IPS DF 6.9 (cell line): Measurements from ENCODE around the gene FRG2B.
"Not testable (repeated sequence)": the region's sequence is repeated elsewhere in the genome, so short reads cannot be mapped to it uniquely, and the experiment has no call there.

Experiments used
- DNase-seq: peaks from one replicate; pipeline ENCODE4 v3.0.0-alpha.2; 2013; ENCODE audit warnings: low read depth, low spot score
- H3K27ac ChIP-seq: one replicate; pipeline ENCODE4 v1.5.1; 2013; ENCODE audit warnings: low read length, control low read depth
- H3K27me3 ChIP-seq: 2 replicates; pipeline ENCODE4 v1.6.1; 2013; ENCODE audit warnings: mild to moderate bottlenecking, low read length; ENCODE audit not compliant: control insufficient read depth, insufficient read depth
- H3K36me3 ChIP-seq: 2 replicates; pipeline ENCODE4 v1.6.1; 2013; ENCODE audit warnings: low read length; ENCODE audit not compliant: control insufficient read depth, insufficient read depth
- H3K4me1 ChIP-seq: 2 replicates; pipeline ENCODE4 v1.6.1; 2013; ENCODE audit warnings: low read length; ENCODE audit not compliant: control insufficient read depth, insufficient read depth
- H3K4me3 ChIP-seq: 2 replicates; pipeline ENCODE4 v1.5.1; 2013; ENCODE audit warnings: mild to moderate bottlenecking, low read length
- H3K9me3 ChIP-seq: 2 replicates; pipeline ENCODE4 v1.6.1; 2013; ENCODE audit warnings: low read length, inconsistent platforms; ENCODE audit not compliant: control insufficient read depth, insufficient read depth
- WGBS: extraction: QIAGEN DNeasy Blood & Tissue Kit; methylation state at CpG from one replicate; pipeline ENCODE4 v1.1.7; 2013; ENCODE audit warnings: mixed read lengths, missing lambda C conversion rate; ENCODE audit not compliant: insufficient read length, insufficient coverage; 5-methylcytosine and 5-hydroxymethylcytosine counted together

The FRG2B gene

DNA sequence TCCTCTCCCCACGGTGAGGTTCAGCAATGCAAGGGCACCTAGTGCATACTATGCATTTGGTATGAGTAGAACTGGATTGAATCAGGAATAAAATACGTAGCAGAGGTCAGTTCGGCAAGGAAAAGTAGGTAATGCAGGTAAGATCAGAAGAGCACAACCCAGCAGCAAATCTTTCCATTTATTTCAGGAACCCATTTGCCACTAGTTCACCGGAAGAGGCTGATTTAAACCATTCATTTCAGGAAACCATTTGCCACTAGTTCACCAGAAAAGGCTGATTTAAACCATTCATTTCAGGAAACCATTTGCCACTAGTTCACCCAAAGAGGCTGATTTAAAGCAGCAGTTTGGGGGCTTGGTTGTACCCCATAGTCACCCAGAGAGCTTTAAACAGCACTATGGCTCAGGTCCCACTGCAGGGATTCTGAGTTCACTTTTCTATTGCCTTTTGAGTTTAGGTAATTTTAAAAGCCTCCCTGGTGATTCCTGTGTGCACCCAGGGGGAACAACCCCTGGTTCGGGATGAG is 4.2 kb upstream of the FRG2B start:
- H3K27me3 ChIP-seq, H3K27ac ChIP-seq, H3K4me3 ChIP-seq, H3K9me3 ChIP-seq, H3K4me1 ChIP-seq, DNase-seq, H3K36me3 ChIP-seq: not testable (repeated sequence)
- no CpG with 5 or more reads among the region's 5 CpGs for WGBS

DNA sequence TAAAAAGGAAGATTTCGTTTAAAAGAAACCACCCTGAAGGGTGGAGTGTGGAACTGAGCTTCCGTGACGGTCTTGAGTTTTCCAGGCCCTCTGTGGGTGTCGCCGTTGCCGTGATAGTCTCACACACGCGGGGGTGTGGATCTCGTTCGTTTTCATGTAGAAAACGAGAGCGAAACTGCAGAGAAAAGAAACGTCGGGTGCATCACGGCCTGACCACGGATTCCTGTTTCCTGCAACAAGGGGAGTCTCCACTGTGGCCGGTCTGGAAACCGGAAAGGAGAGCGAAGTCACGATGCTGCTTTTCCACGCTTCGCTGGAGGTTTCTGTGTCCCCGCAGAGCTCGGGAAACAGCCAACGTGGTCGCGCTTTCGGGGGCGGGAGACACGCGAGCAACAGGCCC is 4.1 kb downstream of the FRG2B start:
- DNase-seq, H3K27ac ChIP-seq, H3K36me3 ChIP-seq, H3K4me1 ChIP-seq, H3K4me3 ChIP-seq, H3K27me3 ChIP-seq: not testable (repeated sequence)
- H3K9me3 ChIP-seq = peaks cover 17% of the 10 kb centered on the region
- WGBS = no CpG with 5 or more reads among the region's 31 CpGs

DNA sequence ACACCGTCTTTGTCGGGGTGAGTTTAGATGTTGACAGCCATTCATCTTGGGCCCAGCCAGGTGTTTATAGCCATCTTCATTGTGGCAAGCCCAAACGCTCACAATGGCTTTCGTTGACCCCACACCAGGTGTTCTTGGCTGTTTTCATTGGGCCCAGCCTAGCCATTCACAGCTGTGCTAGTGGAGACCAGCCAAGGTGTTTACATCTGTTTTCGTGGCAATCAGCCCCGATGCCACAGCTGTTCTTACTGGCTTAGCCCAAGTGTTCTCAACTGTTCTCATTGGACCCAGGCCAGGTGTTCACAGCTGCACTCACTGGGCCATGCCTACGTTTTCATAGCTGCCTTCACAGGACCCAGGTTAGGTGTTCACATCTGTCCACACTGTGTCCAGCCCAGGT is 7.7 kb downstream of the FRG2B start:
- DNase-seq = no peak
- Histone ChIP-seq H3K27ac (no peak overlapping the region), H3K27me3 (no peaks in the 10 kb centered on the region), H3K4me3 (no peak overlapping the region), H3K4me1 (no peaks in the 10 kb centered on the region), H3K9me3 (peaks cover 28% of the 10 kb centered on the region), H3K36me3 (no peaks in the 10 kb centered on the region; the same call in 1 of the 2 replicates)
- WGBS = no CpG with 5 or more reads among the region's 7 CpGs

GRCh38 chr10:133617196-133617595 is 9.4 kb downstream of the FRG2B start:
- H3K36me3 ChIP-seq = no peaks in the 10 kb centered on the region; the same call in 1 of the 2 replicates
- no peak for DNase-seq
- no peak overlapping the region for H3K27ac ChIP-seq
- H3K4me3 ChIP-seq = no peak overlapping the region
- WGBS = no CpG with 5 or more reads among the region's 7 CpGs
- H3K27me3 ChIP-seq = no peaks in the 10 kb centered on the region
- H3K4me1 ChIP-seq = no peaks in the 10 kb centered on the region
- H3K9me3 ChIP-seq = peaks cover 28% of the 10 kb centered on the region

DNA sequence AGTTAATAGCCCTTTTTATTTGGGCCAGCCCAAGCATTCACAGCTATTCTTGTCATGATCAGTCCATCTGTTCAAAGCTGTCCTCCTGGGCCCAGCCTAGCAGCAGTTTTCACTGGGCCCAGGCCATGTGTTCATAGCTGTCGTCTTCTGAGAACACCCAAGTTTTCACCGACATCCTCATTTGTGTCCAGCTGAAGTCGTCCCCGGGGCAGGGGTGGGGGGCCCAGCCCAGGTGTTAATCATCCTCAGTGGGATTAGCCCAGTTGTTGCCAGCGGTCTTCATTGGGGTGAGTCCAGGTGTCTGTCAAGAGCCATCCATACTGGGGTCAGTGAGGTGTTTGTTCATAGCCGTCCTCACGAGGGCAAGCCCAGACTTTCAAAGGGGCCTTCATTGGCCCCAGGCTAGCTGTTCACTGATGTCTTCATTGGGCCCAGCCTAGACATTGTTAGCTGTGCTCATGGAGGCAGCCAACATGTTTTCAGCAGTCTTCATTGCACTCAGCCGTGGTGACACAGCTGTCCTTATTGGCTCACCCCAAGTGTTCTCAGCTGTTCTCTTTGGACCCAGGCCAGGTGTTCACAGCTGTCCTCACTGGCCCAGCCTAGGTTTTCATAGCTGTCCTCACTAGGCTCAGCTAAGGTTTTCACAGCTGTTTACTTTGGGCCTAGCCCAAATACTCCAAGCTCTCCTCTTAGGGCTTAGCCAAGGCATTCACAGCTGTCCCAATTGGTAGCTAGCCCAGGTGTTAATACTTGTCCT is 10.0 kb downstream of the FRG2B start:
- no peak for DNase-seq
- Histone ChIP-seq H3K27ac (no peak overlapping the region), H3K36me3 (no peaks in the 10 kb centered on the region; the same call in 1 of the 2 replicates), H3K27me3 (no peaks in the 10 kb centered on the region), H3K9me3 (peaks cover 27% of the 10 kb centered on the region), H3K4me3 (no peak overlapping the region), H3K4me1 (no peaks in the 10 kb centered on the region)
- WGBS = no CpG with 5 or more reads among the region's 8 CpGs

DNA sequence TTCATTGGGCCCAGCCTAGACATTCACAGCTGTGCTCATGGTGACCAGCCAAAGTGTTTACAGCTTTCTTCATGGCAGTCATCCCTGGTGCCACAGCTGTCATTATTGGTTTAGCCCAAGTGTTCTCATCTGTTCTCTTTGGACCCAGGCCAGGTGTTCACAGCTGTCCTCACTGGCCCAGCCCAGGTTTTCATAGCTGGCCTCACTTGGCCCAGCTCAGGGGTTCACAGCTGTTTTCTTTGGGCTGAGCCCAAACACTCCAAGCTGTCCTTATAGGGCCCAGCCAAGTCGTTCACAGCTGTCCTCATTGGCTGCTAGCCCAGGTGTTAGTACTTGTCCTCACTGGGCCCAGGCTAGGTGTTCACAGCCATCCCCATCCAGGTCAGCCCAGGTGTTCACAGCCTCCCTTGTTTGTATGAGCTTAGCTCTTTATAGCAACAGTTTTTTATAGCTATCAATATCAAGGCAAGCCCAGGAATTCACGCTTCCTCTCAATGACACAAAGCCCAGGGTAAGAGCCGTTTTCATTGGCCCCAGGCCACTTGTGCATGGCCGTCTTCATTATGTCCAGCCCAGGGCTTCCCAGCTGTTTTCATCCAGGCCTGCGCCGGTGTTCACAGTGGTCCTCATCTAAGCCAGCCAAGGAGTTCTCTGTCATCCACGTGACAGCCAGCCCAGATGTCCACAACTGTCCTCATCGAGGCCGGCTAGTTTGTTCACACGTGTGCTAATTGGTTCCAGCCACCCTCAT is 11.6 kb downstream of the FRG2B start:
- Histone ChIP-seq H3K4me3 (no peak overlapping the region), H3K27me3 (no peaks in the 10 kb centered on the region), H3K4me1 (no peaks in the 10 kb centered on the region), H3K36me3 (no peaks in the 10 kb centered on the region; the same call in 1 of the 2 replicates), H3K27ac (no peak overlapping the region), H3K9me3 (peaks cover 23% of the 10 kb centered on the region)
- WGBS = no CpG with 5 or more reads among the region's 10 CpGs
- DNase-seq = no peak

DNA sequence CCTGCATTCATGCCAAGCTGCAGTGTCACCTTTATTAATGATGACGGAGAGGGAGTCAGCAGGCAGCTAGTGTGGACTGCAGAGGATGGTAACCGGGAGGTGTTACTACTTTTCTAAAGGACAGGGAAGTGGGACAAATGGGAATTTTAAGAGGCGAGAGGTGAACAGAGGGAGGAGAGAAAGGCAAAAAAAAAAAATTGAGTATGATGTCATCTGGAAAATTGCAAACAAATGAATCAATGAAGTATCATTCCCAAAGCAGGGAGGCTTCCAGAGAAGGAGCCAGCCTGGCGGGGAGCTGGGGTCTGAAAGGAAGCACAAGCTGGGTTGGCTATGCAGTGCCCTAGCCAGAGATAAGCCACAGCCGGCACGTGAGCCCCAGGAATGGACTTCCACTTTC is 12.9 kb downstream of the FRG2B start:
- H3K4me3 ChIP-seq = no peak overlapping the region
- no peaks in the 10 kb centered on the region; the same call in 1 of the 2 replicates for H3K36me3 ChIP-seq
- no peaks in the 10 kb centered on the region for H3K27me3 ChIP-seq
- no peaks in the 10 kb centered on the region for H3K4me1 ChIP-seq
- peaks cover 19% of the 10 kb centered on the region for H3K9me3 ChIP-seq
- WGBS = no CpG with 5 or more reads among the region's 6 CpGs
- no peak for DNase-seq
- H3K27ac ChIP-seq = no peak overlapping the region

GRCh38 chr10:133611079-133611478 is 15.5 kb downstream of the FRG2B start:
- Histone ChIP-seq H3K4me1 (no peaks in the 10 kb centered on the region), H3K27me3 (no peaks in the 10 kb centered on the region), H3K4me3 (no peak overlapping the region), H3K9me3 (peaks cover 6% of the 10 kb centered on the region), H3K36me3 (no peaks in the 10 kb centered on the region; the same call in 1 of the 2 replicates), H3K27ac (no peak overlapping the region)
- DNase-seq = no peak
- WGBS = no CpG with 5 or more reads among the region's 4 CpGs

GRCh38 chr10:133608855-133609254 is 17.7 kb downstream of the FRG2B start:
- WGBS = no CpG with 5 or more reads among the region's 3 CpGs

DNA sequence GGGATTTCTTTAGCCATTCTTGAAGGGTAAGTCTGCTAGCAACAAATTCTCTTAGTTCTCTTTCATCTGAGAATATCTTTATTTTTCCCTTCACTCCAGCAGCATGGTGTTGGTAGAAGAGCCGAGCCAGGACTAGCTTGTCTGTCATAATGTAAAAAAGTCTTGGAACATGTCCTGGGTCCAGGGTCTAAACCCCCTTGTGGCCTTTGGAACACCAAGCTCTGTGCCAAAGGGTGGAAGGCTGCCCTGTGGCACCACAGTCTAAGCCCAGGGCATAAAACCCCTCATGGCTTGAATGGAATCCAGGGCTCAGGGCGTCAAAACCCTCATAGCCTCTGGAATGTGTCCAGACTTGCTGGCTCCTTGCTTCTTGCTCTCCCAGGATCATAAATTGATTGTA is 23.2 kb downstream of the FRG2B start:
- not testable (repeated sequence) for H3K4me1 ChIP-seq, H3K4me3 ChIP-seq, H3K36me3 ChIP-seq, H3K27ac ChIP-seq, H3K27me3 ChIP-seq, DNase-seq
- peaks cover 11% of the 10 kb centered on the region for H3K9me3 ChIP-seq
- WGBS = no CpG with 5 or more reads among the region's 2 CpGs

More at GRCh38 chr10:133608855-133609254, 17.7 kb downstream of the FRG2B start:
- Histone ChIP-seq H3K36me3 (no peaks in the 10 kb centered on the region), H3K27ac (no peak overlapping the region), H3K4me1 (no peaks in the 10 kb centered on the region), H3K4me3 (no peak overlapping the region), H3K27me3 (no peaks in the 10 kb centered on the region), H3K9me3 (peaks cover 8% of the 10 kb centered on the region)
- no peak for DNase-seq
